ENCODE data around the gene VSIG10L.

VSIG10L gene

DNA sequence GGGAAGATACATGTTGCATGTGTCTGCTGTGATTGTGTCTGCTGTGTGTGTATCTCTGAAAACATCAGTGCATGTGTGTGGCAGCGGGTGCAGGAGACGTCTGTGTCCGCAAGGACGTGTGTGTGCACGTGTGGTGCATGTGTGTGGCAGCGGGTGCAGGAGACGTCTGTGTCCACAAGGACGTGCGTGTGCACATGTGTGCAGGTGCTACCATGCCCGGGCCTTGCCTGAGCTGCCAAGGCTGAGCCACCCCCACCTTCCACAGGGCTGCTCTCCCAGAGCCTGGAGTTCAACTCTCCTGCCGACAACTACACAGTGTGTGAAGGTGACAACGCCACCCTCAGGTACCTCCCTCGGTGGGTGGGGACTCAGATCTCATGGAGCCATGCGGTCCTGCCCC is 20.1 kb downstream of the VSIG10L start:
- Histone ChIP-seq H3K9me3 (ENCODE audit: insufficient read depth, low read depth, low read length) (no peaks in the 10 kb centered on the region), H3K36me3 (ENCODE audit: insufficient read depth, low read depth, low read length) (no peaks in the 10 kb centered on the region), H3K27ac (ENCODE audit: low read length) (no peak overlapping the region), H3K9ac (ENCODE audit: low read depth, low read length) (no peak overlapping the region), H3K27me3 (ENCODE audit: insufficient read depth, low read length) (peaks cover 11% of the 10 kb centered on the region), H3K4me1 (ENCODE audit: insufficient read depth, low read length) (no peaks in the 10 kb centered on the region), H3K4me3 (ENCODE audit: low read length) (no peak overlapping the region)

DNA sequence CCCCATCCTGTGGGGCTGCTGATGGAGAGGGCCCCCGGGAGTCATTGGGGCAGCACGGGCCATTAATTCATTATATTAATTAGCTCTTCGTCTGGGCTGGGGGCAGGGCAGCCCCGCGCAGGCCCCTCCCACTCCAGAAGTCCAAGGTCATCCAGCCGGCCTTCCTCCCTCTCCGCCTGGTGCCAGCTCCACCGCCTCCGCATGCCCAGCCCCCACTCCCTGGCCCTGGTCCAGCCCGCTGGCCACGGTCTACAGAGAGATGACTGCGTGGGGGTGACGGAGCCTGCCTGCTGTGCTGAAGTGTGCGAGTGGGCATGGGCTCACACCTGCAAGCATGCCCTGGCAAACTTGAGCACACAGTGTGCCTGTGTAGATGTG is 21.7 kb downstream of the VSIG10L start:
- no peak overlapping the region for H3K4me3 ChIP-seq (ENCODE audit: low read length)

DNA sequence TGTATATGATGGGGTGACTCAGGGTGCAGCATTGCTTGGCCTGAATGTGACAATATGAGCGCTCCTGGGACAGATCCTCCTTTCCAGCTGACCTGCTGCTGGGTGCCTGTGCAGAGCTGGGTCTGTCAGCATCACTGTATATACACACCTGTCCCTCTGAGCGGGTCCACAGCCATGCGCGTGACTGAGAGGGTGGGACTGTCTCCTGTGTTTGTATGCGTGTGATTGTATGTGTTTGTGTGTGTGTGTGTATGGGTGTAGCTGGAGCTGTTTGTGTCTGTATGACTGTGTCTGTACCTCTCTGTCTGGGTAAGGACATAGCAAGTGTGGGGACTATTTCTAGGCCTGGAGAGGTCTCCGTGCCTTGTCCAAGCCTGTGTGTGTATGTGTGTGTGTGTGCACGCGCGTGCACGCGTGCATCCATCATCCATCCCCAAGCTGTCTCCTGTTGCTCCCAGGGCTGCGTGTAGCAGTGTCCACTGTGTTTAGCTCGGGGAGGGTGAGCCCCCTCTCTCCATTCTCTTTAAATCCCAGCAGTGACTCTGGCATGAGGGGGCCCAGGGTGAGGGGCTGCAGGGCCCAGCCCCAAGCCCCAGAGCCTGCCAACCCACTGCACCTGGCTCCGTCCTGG is 22.2 kb downstream of the VSIG10L start:
- Histone ChIP-seq H3K36me3 (ENCODE audit: insufficient read depth, low read depth, low read length) (no peaks in the 10 kb centered on the region), H3K4me1 (ENCODE audit: insufficient read depth, low read length) (no peaks in the 10 kb centered on the region), H3K4me3 (ENCODE audit: low read length) (no peak overlapping the region), H3K27me3 (ENCODE audit: insufficient read depth, low read length) (no peaks in the 10 kb centered on the region; the same call in 1 of the 2 replicates), H3K9ac (ENCODE audit: low read depth, low read length) (no peak overlapping the region), H3K27ac (ENCODE audit: low read length) (no peak overlapping the region), H3K9me3 (ENCODE audit: insufficient read depth, low read depth, low read length) (no peaks in the 10 kb centered on the region)

More for the DNA sequence above, 21.7 kb downstream of the VSIG10L start:
- Histone ChIP-seq H3K36me3 (ENCODE audit: insufficient read depth, low read depth, low read length) (no peaks in the 10 kb centered on the region), H3K4me1 (ENCODE audit: insufficient read depth, low read length) (no peaks in the 10 kb centered on the region), H3K27me3 (ENCODE audit: insufficient read depth, low read length) (no peaks in the 10 kb centered on the region; the same call in 1 of the 2 replicates), H3K9ac (ENCODE audit: low read depth, low read length) (no peak overlapping the region), H3K9me3 (ENCODE audit: insufficient read depth, low read depth, low read length) (no peaks in the 10 kb centered on the region), H3K27ac (ENCODE audit: low read length) (no peak overlapping the region)

DNA sequence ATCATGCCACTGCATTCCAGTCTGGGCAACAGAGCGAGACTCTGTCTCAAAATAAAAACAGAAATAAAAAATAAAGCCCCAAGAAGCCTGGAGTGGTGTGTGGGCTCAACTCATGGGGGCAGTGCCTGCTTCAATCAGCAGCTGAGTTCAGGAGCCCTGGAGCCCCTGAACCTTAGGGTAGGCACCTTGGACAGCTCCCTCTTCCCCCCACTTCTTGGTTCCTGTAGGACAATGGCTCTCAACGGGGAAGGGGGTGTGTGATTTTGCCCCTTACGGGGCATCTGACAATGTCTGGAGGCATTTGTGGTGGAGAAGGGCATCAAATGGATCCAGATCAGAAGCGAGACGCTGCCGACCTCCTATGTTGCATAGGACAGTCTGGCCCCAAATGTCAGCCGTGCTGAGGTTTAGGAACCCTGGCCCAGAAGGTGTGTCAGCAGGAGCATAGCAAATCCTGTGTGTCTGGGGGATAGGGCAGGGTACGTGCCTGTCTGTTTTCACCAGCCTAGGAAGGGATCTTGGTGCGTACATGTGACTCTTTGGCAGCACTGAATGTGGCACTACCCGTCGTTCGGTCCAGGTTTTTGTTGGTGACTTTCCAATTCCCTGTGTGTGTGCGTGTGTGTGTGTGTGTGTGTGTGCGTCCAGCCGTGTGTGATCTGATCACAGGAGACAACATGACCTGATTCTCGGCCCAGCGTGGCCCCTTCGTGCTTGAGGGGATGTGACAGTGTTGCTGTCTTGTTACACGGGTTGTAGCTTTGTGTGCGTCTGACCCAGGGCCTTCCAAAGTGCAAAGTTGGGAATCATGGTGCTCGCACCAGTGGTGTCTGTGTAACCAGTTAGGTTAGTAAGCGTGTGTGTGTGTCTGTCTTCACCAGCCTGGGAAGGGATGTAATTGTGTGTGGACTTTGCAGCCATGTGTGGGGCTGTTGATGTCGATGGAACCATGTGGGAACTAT is 23.0 kb downstream of the VSIG10L start:
- no peaks in the 10 kb centered on the region for H3K9me3 ChIP-seq (ENCODE audit: insufficient read depth, low read depth, low read length)

DNA sequence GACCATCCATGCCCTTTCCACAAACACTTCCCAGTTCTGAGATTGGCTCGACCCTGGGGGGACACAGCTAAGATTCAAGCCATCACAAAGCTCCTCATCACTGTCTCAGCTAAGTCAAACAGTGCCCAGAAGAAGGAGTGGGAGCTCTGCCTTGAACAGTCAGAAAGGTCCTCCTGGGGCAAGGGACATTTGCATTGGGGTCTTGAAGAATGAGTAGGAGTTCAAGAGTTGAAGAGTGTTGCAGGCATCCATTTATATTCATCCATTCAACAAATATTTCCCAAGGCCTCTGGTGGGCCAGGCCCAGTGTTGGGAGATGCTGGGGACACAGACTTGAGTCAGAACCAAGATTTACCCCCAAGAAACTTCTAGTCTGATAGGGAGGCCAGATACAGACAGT is 24.0 kb downstream of the VSIG10L start:
- Histone ChIP-seq H3K4me3 (ENCODE audit: low read length) (no peak overlapping the region), H3K9ac (ENCODE audit: low read depth, low read length) (no peak overlapping the region), H3K27me3 (ENCODE audit: insufficient read depth, low read length) (peaks cover 4% of the 10 kb centered on the region; the same call in 1 of the 2 replicates), H3K9me3 (ENCODE audit: insufficient read depth, low read depth, low read length) (no peaks in the 10 kb centered on the region), H3K27ac (ENCODE audit: low read length) (no peak overlapping the region), H3K36me3 (ENCODE audit: insufficient read depth, low read depth, low read length) (no peaks in the 10 kb centered on the region), H3K4me1 (ENCODE audit: insufficient read depth, low read length) (peaks cover 4% of the 10 kb centered on the region; the same call in 1 of the 2 replicates)

More for the DNA sequence above, 23.0 kb downstream of the VSIG10L start:
- no peak overlapping the region for H3K9ac ChIP-seq (ENCODE audit: low read depth, low read length)
- H3K27ac ChIP-seq (ENCODE audit: low read length): no peak overlapping the region
- no peaks in the 10 kb centered on the region for H3K36me3 ChIP-seq (ENCODE audit: insufficient read depth, low read depth, low read length)
- H3K4me3 ChIP-seq (ENCODE audit: low read length): no peak overlapping the region
- no peaks in the 10 kb centered on the region; the same call in 1 of the 2 replicates for H3K27me3 ChIP-seq (ENCODE audit: insufficient read depth, low read length)
- no peaks in the 10 kb centered on the region for H3K4me1 ChIP-seq (ENCODE audit: insufficient read depth, low read length)

DNA sequence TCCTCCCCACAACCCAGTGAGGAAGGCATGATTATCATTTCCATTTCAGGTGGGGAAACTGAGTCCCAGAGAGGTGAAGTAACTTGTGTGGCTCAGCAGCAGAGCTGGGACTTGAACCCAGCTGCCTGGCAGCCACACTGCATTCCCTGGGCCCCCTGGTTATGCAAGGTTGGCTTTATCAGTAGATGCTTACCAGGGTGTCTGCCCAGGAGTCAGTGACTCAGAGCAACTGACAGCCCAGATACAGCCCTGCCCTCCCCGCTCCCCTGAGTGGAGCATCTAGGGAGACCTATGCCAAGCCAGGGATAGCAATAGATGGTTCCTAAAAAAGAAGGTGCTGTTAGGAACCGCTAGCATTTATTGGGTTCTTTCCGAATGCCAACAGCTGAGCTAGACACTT is 24.6 kb downstream of the VSIG10L start:
- Histone ChIP-seq H3K27me3 (ENCODE audit: insufficient read depth, low read length) (peaks cover 5% of the 10 kb centered on the region), H3K4me1 (ENCODE audit: insufficient read depth, low read length) (peaks cover 6% of the 10 kb centered on the region; the same call in 1 of the 2 replicates), H3K9me3 (ENCODE audit: insufficient read depth, low read depth, low read length) (no peaks in the 10 kb centered on the region), H3K9ac (ENCODE audit: low read depth, low read length) (no peak overlapping the region), H3K4me3 (ENCODE audit: low read length) (no peak overlapping the region), H3K36me3 (ENCODE audit: insufficient read depth, low read depth, low read length) (no peaks in the 10 kb centered on the region), H3K27ac (ENCODE audit: low read length) (no peak overlapping the region)

DNA sequence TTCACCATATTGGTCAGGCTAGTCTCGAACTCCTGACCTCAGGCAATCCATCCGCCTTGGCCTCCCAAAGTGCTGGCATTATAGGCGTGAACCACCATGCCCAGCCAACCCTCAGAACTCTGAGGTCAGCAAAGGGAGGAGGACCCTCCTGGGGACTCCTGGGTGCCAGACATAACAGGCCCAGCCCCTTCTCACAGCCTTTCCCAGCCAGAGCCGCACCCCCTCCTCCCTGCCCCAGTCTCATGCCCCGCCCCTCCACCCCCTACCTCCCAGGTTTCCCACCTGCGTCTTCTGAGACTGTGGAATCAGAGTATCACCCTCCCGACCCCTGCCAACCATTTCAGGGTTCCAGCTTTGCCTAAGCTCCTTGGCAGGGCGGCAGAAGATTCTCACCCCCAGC is 25.3 kb downstream of the VSIG10L start:
- Histone ChIP-seq H3K9ac (ENCODE audit: low read depth, low read length) (no peak overlapping the region), H3K36me3 (ENCODE audit: insufficient read depth, low read depth, low read length) (no peaks in the 10 kb centered on the region), H3K9me3 (ENCODE audit: insufficient read depth, low read depth, low read length) (no peaks in the 10 kb centered on the region), H3K27me3 (ENCODE audit: insufficient read depth, low read length) (peaks cover 9% of the 10 kb centered on the region; the same call in 1 of the 2 replicates), H3K4me1 (ENCODE audit: insufficient read depth, low read length) (peaks cover 9% of the 10 kb centered on the region; the same call in 1 of the 2 replicates), H3K4me3 (ENCODE audit: low read length) (no peak overlapping the region), H3K27ac (ENCODE audit: low read length) (no peak overlapping the region)

DNA sequence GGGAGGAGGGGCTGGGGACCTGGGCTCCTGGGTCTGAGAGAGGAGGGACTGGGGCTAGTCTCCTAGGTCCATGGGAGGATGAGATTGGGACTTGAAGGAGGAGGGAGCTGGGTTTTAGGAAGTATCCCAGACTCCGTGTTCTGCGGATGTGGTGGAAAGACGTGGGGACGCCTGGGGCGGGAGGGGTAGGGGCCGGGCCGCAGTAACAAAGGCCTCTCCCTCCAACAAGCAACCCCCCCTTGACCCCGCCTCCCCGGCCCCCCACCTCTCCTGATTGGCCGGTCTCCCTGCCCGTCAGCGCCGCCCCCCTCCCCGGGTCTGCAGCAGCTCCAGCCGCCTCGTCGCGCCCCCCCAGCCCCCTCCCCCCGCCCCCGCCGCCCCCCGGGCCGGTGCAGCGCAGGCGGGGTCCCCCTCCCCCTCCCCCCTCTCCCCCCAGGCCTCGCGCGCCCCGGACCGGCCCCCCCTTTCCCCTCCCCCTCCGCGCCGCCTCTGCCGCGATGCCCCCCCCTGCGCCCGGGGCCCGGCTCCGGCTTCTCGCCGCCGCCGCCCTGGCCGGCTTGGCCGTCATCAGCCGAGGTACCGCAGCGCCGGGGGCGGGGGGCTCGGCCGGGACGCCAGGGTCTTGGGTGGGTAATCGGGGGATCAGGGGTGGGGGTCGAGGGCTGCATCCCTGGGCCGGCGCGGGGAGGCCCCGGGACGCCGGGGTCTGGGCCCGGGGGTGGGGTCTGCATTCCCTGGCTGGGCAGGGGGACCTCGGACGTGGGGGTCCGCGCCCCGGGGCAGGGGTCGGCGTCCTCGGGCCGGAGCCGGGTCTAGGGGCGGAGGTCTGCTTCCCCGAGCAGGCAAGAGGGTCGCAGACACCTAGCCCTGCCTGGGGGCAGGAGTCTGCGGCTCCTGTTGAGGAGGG is 30.3 kb downstream of the VSIG10L start, which contains the start of gene IGLON5:
TSS of gene IGLON5 (plus strand) at position 294 of the 907 bp plus-strand sequence. CDS start at position 498, 204 bp downstream.
- peaks cover 9% of the 10 kb centered on the region; the same call in 1 of the 2 replicates for H3K4me1 ChIP-seq (ENCODE audit: insufficient read depth, low read length)
- peaks cover 9% of the 10 kb centered on the region; the same call in 1 of the 2 replicates for H3K27me3 ChIP-seq (ENCODE audit: insufficient read depth, low read length)
- H3K9ac ChIP-seq (ENCODE audit: low read depth, low read length): peak within 1 kb of the TSS; percentile 45; the same call in 1 of the 2 replicates
- H3K36me3 ChIP-seq (ENCODE audit: insufficient read depth, low read depth, low read length): no peaks in the 10 kb centered on the region
- peak within 1 kb of the TSS; percentile 69 for H3K4me3 ChIP-seq (ENCODE audit: low read length)
- H3K9me3 ChIP-seq (ENCODE audit: insufficient read depth, low read depth, low read length): peaks cover 5% of the 10 kb centered on the region; the same call in 1 of the 2 replicates
- no peak within 1 kb of the TSS for H3K27ac ChIP-seq (ENCODE audit: low read length)

DNA sequence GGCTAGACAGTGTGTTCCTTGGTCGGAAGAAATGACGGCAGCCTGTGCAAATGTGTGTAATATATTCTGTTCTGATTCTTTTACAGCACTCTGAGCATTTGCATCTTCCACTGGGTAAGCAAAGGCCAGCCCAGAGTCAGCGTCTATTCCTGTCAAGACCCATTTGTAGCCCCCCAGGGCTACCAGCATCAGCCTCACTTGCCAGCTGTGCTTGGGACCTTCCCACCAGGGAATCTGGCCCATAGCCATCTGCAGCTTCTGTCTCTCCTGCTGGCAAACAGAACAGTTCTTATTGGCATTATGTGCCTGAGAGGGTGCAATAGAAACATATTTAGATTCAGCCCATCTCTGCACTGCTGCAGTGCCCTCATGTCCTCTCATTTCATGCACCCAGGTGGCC is 36.5 kb downstream of the VSIG10L start:
- no peak overlapping the region for H3K27ac ChIP-seq (ENCODE audit: low read length)
- no peaks in the 10 kb centered on the region for H3K36me3 ChIP-seq (ENCODE audit: insufficient read depth, low read depth, low read length)

DNA sequence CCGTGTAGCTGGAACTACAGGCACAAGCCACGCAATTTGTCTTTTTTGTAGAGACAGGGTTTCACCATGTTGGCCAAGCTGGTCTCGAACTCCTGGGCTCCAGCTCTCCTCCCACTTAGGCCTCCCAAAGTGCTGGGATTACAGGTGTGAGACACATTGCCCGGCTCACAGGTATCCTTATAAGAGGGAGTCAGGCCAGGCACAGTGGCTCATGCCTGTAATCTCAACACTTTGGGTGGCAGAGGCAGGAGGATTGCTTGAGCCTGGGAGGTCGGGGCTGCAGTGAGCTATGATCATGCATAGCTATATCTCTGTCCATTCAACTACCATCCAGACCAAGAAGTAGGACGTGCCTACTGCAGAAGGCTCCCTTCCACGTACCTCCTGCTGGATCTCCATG is 40.7 kb downstream of the VSIG10L start:
- H3K4me1 ChIP-seq (ENCODE audit: insufficient read depth, low read length): no peaks in the 10 kb centered on the region
- no peak overlapping the region for H3K4me3 ChIP-seq (ENCODE audit: low read length)
- no peak overlapping the region for H3K27ac ChIP-seq (ENCODE audit: low read length)
- H3K27me3 ChIP-seq (ENCODE audit: insufficient read depth, low read length): no peaks in the 10 kb centered on the region
- no peaks in the 10 kb centered on the region for H3K36me3 ChIP-seq (ENCODE audit: insufficient read depth, low read depth, low read length)
- peaks cover 8% of the 10 kb centered on the region; the same call in 1 of the 2 replicates for H3K9me3 ChIP-seq (ENCODE audit: insufficient read depth, low read depth, low read length)
- H3K9ac ChIP-seq (ENCODE audit: low read depth, low read length): no peak overlapping the region

More for the DNA sequence above, 36.5 kb downstream of the VSIG10L start:
- peaks cover 13% of the 10 kb centered on the region for H3K9me3 ChIP-seq (ENCODE audit: insufficient read depth, low read depth, low read length)
- H3K9ac ChIP-seq (ENCODE audit: low read depth, low read length): no peak overlapping the region
- no peaks in the 10 kb centered on the region for H3K4me1 ChIP-seq (ENCODE audit: insufficient read depth, low read length)
- H3K27me3 ChIP-seq (ENCODE audit: insufficient read depth, low read length): no peaks in the 10 kb centered on the region
- H3K4me3 ChIP-seq (ENCODE audit: low read length): no peak overlapping the region

DNA sequence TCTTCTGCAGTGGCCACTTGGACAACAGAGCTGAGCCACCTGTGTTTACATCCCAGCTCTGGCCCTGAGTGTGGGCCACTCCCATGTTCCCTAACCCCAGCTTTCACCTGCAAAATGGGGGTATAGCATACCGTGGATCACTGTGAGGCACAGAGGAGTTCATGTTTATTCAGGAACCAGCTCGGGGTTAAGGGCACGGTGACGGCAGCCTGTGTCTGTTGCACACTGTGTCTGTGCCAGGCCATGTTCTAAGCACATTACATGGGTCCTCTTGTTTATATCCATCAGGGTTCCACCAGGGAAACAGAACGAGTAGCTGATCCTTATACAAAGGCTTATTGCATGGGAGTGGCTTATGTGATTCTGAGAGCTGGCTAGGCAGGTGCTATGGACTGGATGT is 44.5 kb downstream of the VSIG10L start:
- H3K4me1 ChIP-seq (ENCODE audit: insufficient read depth, low read length): peaks cover 37% of the 10 kb centered on the region
- no peaks in the 10 kb centered on the region for H3K36me3 ChIP-seq (ENCODE audit: insufficient read depth, low read depth, low read length)
- no peak overlapping the region for H3K27ac ChIP-seq (ENCODE audit: low read length)
- H3K9me3 ChIP-seq (ENCODE audit: insufficient read depth, low read depth, low read length): no peaks in the 10 kb centered on the region
- H3K27me3 ChIP-seq (ENCODE audit: insufficient read depth, low read length): no peaks in the 10 kb centered on the region
- H3K9ac ChIP-seq (ENCODE audit: low read depth, low read length): no peak overlapping the region
- no peak overlapping the region for H3K4me3 ChIP-seq (ENCODE audit: low read length)

All from iPS-20b (cell line).